ENCODE measurements around the gene MEF2D.

MEF2D gene

DNA sequence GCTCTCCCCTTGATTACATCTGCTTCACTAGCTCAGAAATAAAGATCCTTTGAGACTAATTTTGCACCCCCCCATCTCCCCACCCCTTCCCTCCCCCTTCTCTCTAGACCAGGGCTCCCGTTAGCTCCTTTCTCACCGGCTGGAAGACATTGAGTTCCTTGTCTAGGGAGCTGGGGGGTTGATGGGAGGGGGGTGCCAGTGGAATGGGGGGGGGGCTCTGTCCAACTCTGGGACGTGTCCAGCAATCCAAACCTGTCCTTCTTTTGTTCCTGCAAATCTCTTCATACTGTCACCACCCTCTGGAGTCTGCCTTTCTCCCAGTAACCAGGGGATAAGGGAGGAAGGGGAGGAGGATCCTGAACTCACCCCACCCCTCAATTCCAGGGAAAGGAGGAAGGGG, 69.7 kb downstream of the MEF2D start:
- Histone ChIP-seq H3K27me3 (ENCODE audit: insufficient read depth, low read depth, severe bottlenecking) (peaks cover 97% of the 10 kb centered on the region), H3K27ac (no peak overlapping the region), H3K9me3 (ENCODE audit: severe bottlenecking) (peaks cover 3% of the 10 kb centered on the region), H3K4me3 (ENCODE audit: low read depth, low read length) (no peak overlapping the region), H3K36me3 (no peaks in the 10 kb centered on the region)
- DNase-seq = no peak
- no peak for TF ChIP-seq CTCF (IDR thresholded peaks at IDR 0.05; ENCODE audit: low read depth, low read length)

GRCh38 chr1:156430303-156430702, 70.3 kb downstream of the MEF2D start:
- Histone ChIP-seq H3K27me3 (ENCODE audit: insufficient read depth, low read depth, severe bottlenecking) (peaks cover 97% of the 10 kb centered on the region), H3K9me3 (ENCODE audit: severe bottlenecking) (peaks cover 3% of the 10 kb centered on the region), H3K4me3 (ENCODE audit: low read depth, low read length) (no peak overlapping the region), H3K36me3 (no peaks in the 10 kb centered on the region), H3K27ac (no peak overlapping the region)
- DNase-seq = no peak
- no peak for TF ChIP-seq CTCF (IDR thresholded peaks at IDR 0.05; ENCODE audit: low read depth, low read length)

DNA sequence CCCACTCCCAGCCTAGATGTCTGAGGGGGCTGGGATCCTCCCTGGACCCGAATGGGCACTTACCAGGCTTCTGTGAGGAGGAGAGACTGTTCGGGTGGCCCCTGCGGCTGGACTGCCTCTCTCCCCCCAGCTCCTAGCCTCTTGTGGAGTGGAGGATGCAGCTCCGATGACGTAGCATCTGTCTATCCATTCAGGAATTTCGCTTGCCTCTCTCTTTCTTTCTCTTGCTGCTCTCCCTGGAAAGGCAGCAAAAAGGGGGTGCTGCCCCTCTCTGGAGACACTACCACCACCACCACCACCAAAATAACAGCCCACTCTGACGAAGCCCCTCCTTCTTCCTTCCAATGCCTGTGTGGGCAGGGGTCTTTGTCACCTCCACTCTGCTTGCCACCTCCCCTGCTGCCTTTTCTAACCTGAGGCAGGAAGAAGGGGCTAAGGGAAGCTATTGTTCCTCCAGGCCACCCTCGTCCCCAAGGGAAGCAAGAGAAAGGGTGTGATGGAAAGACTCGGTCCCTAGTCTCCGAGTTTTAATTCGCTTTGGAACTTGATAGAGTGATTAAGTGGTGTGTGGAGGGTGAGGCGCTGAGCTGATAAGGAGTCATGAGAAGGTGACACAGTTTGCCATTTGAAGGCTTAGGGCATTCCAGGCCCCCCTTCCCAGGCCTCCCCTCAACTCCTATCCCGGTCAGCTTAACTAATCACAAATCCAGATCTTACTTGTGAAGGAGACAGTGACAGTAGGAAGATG, 71.1 kb downstream of the MEF2D start:
- peak; percentile 53 for DNase-seq
- Histone ChIP-seq H3K27ac (no peak overlapping the region), H3K27me3 (ENCODE audit: insufficient read depth, low read depth, severe bottlenecking) (peaks cover 97% of the 10 kb centered on the region), H3K36me3 (no peaks in the 10 kb centered on the region), H3K4me3 (ENCODE audit: low read depth, low read length) (no peak overlapping the region), H3K9me3 (ENCODE audit: severe bottlenecking) (no peaks in the 10 kb centered on the region)
- no peak for TF ChIP-seq CTCF (IDR thresholded peaks at IDR 0.05; ENCODE audit: low read depth, low read length)

GRCh38 chr1:156428746-156429288, 71.8 kb downstream of the MEF2D start:
- Histone ChIP-seq H3K36me3 (no peaks in the 10 kb centered on the region), H3K27me3 (ENCODE audit: insufficient read depth, low read depth, severe bottlenecking) (peaks cover 97% of the 10 kb centered on the region), H3K9me3 (ENCODE audit: severe bottlenecking) (no peaks in the 10 kb centered on the region), H3K27ac (no peak overlapping the region), H3K4me3 (ENCODE audit: low read depth, low read length) (no peak overlapping the region)
- no peak for TF ChIP-seq CTCF (IDR thresholded peaks at IDR 0.05; ENCODE audit: low read depth, low read length)
- DNase-seq = peak; percentile 72

DNA sequence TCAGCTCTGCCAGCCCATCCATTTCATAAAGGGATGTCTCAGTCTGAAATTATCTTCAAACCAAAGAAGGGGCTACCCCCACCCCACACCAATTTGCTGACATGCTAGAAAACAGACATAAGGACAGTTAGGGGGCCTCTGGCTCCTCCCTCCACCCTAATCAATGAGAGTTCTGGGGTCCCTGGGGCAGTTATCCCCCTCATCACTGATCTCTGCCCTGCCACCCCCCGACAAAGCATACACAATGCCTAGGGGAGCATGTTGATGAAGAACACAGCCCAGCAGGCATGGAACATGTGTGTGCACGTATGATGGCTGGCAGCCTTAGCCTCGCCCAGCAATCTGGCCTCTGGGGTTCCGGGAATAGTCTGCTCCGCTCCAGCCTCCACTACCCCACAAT, 72.6 kb downstream of the MEF2D start:
- peaks cover 97% of the 10 kb centered on the region for H3K27me3 ChIP-seq (ENCODE audit: insufficient read depth, low read depth, severe bottlenecking)
- no peak for TF ChIP-seq CTCF (IDR thresholded peaks at IDR 0.05; ENCODE audit: low read depth, low read length)
- DNase-seq = no peak
- H3K9me3 ChIP-seq (ENCODE audit: severe bottlenecking) = no peaks in the 10 kb centered on the region
- H3K36me3 ChIP-seq = no peaks in the 10 kb centered on the region
- H3K4me3 ChIP-seq (ENCODE audit: low read depth, low read length) = no peak overlapping the region
- no peak overlapping the region for H3K27ac ChIP-seq

Measured in WERI-Rb-1 (cell line).